ENCODE results near the gene SRMS. TPM values are rescaled to one million over a fixed set of nuclear protein-coding genes. Genes with fewer than 3 reads are reported as not detected.

The SRMS gene
- total and polyA plus RNA-seq, 2 of the 13 experiments (the other 11 are each of a cell fraction or from before 2014, with no cell fraction given) = not detected

- no peak for FAIRE-seq
- in situ Hi-C loops (cut with HindIII; ENCODE audit: extremely low pct_ligation_motif_present, low pct_unique_long_range_greater_than_20kb) (no loop called here), intact Hi-C loops (cut with micrococcal nuclease; ENCODE audit: unreplicated experiment) (no loop called here)
- H2AFZ ChIP-seq (ENCODE audit: low read length) = no peak overlapping the region
- 95% methylated on average over 18 of the region's 26 CpGs for WGBS (ENCODE audit: low lambda C conversion rate)
- no peak overlapping the region for H3K27ac ChIP-seq (ENCODE audit: extremely low read length, insufficient read depth, low read length)
- no peak overlapping the region for H3K4me3 ChIP-seq (replicated peaks in 1 of 3; ENCODE audit: insufficient read depth in 1 of 3, low read depth in 2 of 3, low read length in 3 of 3)
- no peaks in the 10 kb centered on the region for H3K9me3 ChIP-seq (ENCODE audit: low read length)
- H3K36me3 ChIP-seq (replicated peaks in 1 of 2; ENCODE audit: control insufficient read depth in 1 of 2, insufficient read depth in 2 of 2, low read length in 2 of 2) = no peaks in the 10 kb centered on the region; a peak in 1 of 5 replicates
- peaks cover 21% of the 10 kb centered on the region for H3K4me1 ChIP-seq (ENCODE audit: insufficient read depth, low read length)
- H3K4me2 ChIP-seq (ENCODE audit: low read depth, low read length) = no peak overlapping the region
- H3K27me3 ChIP-seq (ENCODE audit: control insufficient read depth in 1 of 2, insufficient read depth in 2 of 2, low read length in 2 of 2) = peaks cover 3 to 4% of the 10 kb centered on the region in 2 experiments; a peak in 2 of 5 replicates
- no TSS peak for BruUV-seq (replicated peaks)
- no peak for TF ChIP-seq SP5 (CRISPR knock-in tag; IDR thresholded peaks at IDR 0.05; ENCODE audit: borderline replicate concordance, low read depth)
- no peak for TF ChIP-seq MAF1 (CRISPR knock-in tag; IDR thresholded peaks at IDR 0.05; ENCODE audit: borderline replicate concordance)
- TF ChIP-seq HNRNPLL (IDR thresholded peaks at IDR 0.05; ENCODE audit: low read depth, low read length, poor library complexity, severe bottlenecking) = peak; percentile 22
- TF ChIP-seq IKZF1 (IDR thresholded peaks at IDR 0.05) = no peak
- TF ChIP-seq ZBTB10 (CRISPR knock-in tag; IDR thresholded peaks at IDR 0.05; ENCODE audit: borderline replicate concordance) = no peak
- no peak for TF ChIP-seq USF2 (IDR thresholded peaks at IDR 0.05; ENCODE audit: low read depth, low read length)
- no peak for TF ChIP-seq USF2 (CRISPR knock-in tag; IDR thresholded peaks at IDR 0.05; ENCODE audit: borderline replicate concordance)
- TF ChIP-seq MEIS2 (CRISPR knock-in tag; IDR thresholded peaks at IDR 0.05) = no peak
- no peak for TF ChIP-seq ZNF124 (CRISPR knock-in tag; IDR thresholded peaks at IDR 0.05)
- TF ChIP-seq IRF9 (CRISPR knock-in tag; IDR thresholded peaks at IDR 0.05; ENCODE audit: borderline replicate concordance) = 0 out of 2 replicates have a peak, but pooled peaks have one; percentile 7
- DNase-seq (ENCODE audit: low spot score) = no peak
- ATAC-seq = no peak
- no peak overlapping the region for H3K9ac ChIP-seq (ENCODE audit: insufficient read depth, low read depth, low read length)
- POLR2A ChIA-PET = interaction anchor here (1.4 kb wide), 1 partner anchor 13 kb away, joined by 3 read pairs; the partner anchor contains the start of gene HELZ2
- H4K20me1 ChIP-seq (ENCODE audit: insufficient read depth, low read length) = no peaks in the 10 kb centered on the region; the same call in 1 of the 2 replicates
- CTCF ChIA-PET (ENCODE audit: low intra/inter-chr PET ratio, low total read pairs) = no interaction called here
- H3K79me2 ChIP-seq (ENCODE audit: insufficient read depth, low read length) = no peaks in the 10 kb centered on the region
These were observed 13.5 kb upstream of the SRMS start for GRCh38 chr20:63560856-63561609.
